Right lobe of liver (tissue), 4 donors: ENCODE measurements around the gene DGKZ.

Experiments
- CTCF ChIP-seq, 4 donors: fragments of 200-600 bp in 3 of 4; fragments of 450-650 bp in 1 of 4; IDR thresholded peaks; one replicate each; pipeline versions ENCODE4 v1.5.1 to v1.8.0; 2016 to 2022; ENCODE audit warnings: antibody characterized with exemption in 4 of 4, mild to moderate bottlenecking in 2 of 4
- POLR2A ChIP-seq: fragments of 450-650 bp; IDR thresholded peaks from one replicate; pipeline ENCODE4 v1.6.1; 2017; ENCODE audit warnings: antibody characterized with exemption, mild to moderate bottlenecking
- donor health status: DM: no; HTN: no; CAD: no.
- donor health status: DM: no; HTN: no; CAD: no.
- donor health status: DM: no; HTN: yes; CAD: no.

- TF ChIP-seq CTCF (IDR thresholded peaks at IDR 0.05) (no peak), POLR2A (no peak)
Measured at GRCh38 chr11:46363031-46363407, 15.8 kb downstream of the DGKZ start.
